HepG2 (cell line): ENCODE results near the gene MRS2. TPM values are rescaled to one million over a fixed set of nuclear protein-coding genes. Genes with fewer than 3 reads are reported as not detected.

Experiments
- BHLHE40 ChIP-seq: IDR thresholded peaks from 2 replicates; pipeline ENCODE4 v1.6.1; 2011; ENCODE audit warnings: low read length, improper control_type of control experiment
- CBFB ChIP-seq: sonication (generic); formaldehyde crosslinking; IDR thresholded peaks from 2 replicates; pipeline ENCODE4 v1.4.0; 2020; ENCODE audit warnings: missing genetic modification reagents
- CBX2 ChIP-seq, 2 experiments: fragments of 200-600 bp in 1 of 2; sonication (generic); formaldehyde crosslinking in 1 of 2; IDR thresholded peaks; 2 replicates each; pipeline versions ENCODE4 v1.7.0 to v1.8.1; 2018 to 2022; ENCODE audit warnings: low read depth in 2 of 2, low read length in 1 of 2, mild to moderate bottlenecking in 1 of 2, missing genetic modification reagents in 1 of 2
- FOXK2 ChIP-seq: fragments of 450-650 bp; IDR thresholded peaks from 2 replicates; pipeline ENCODE4 v1.6.1; 2016
- HCFC1 ChIP-seq: fragments of 150-350 bp; IDR thresholded peaks from 2 replicates; pipeline ENCODE4 v1.6.1; 2014; ENCODE audit warnings: low read depth, low read length
- YY1 ChIP-seq: IDR thresholded peaks from 2 replicates; pipeline ENCODE4 v1.6.1; 2011; ENCODE audit warnings: low read length, low read depth, moderate library complexity, mild to moderate bottlenecking; ENCODE audit not compliant: insufficient read depth, insufficient replicate concordance
- ZNF282 ChIP-seq: fragments of 450-650 bp; IDR thresholded peaks from 2 replicates; pipeline ENCODE4 v1.6.1; 2018; ENCODE audit not compliant: partially characterized antibody
- polyA plus RNA-seq, 8 experiments: library from polyadenylated mRNA; depleted of rRNA in 3 of 8; stranded (reverse) in 7 of 8; unstranded in 1 of 8; fragments of >200 nt; fragmentation: Illumina TruSeq in 4 of 8; extraction: Trizol in 4 of 8; gene quantifications; 2 replicates each; pipeline versions ENCODE4 v1.2.1 to v1.2.3, GENCODE V29; 2011 to 2016; ENCODE audit warnings: low read depth in 4 of 8, missing spikeins in 1 of 8, mixed read lengths in 1 of 8; ENCODE audit not compliant: insufficient read depth in 1 of 8
- total RNA-seq, 5 experiments: library from RNA; depleted of rRNA; stranded (reverse); fragments of >200 nt; fragmentation: Illumina TruSeq; extraction: Trizol; gene quantifications; 2 replicates each; pipeline ENCODE4 v1.2.3, GENCODE V29; 2016; ENCODE audit warnings: low read depth in 1 of 5
- TF ChIP-seq, protein P1 (sequence below): sonication (generic); formaldehyde crosslinking; IDR thresholded peaks from 2 replicates; pipeline ENCODE4 v1.4.0; 2020; ENCODE audit warnings: missing genetic modification reagents
- TF ChIP-seq, protein P2 (sequence below): sonication (generic); formaldehyde crosslinking; IDR thresholded peaks from 2 replicates; pipeline ENCODE4 v1.4.0; 2020; ENCODE audit warnings: low read depth, missing genetic modification reagents
- TF ChIP-seq, protein P3 (sequence below): sonication (generic); formaldehyde crosslinking; IDR thresholded peaks from 2 replicates; pipeline ENCODE4 v1.4.0; 2020; ENCODE audit warnings: mild to moderate bottlenecking, low read depth, missing genetic modification reagents
- TF ChIP-seq, protein P4 (sequence below), 2 experiments: fragments of 450-650 bp in 1 of 2; sonication (generic) in 1 of 2; formaldehyde crosslinking; IDR thresholded peaks; 2 replicates each; pipeline versions ENCODE4 v1.5.0 to v1.8.0; 2020 to 2022; ENCODE audit warnings: mild to moderate bottlenecking in 1 of 2, missing genetic modification reagents in 1 of 2
- TF ChIP-seq, protein P5 (sequence below): sonication (generic); formaldehyde crosslinking; IDR thresholded peaks from 2 replicates; pipeline ENCODE4 v1.5.1; 2020; ENCODE audit warnings: missing genetic modification reagents, mild to moderate bottlenecking, borderline replicate concordance
- TF ChIP-seq, protein P6 (sequence below): sonication (generic); formaldehyde crosslinking; conservative IDR thresholded peaks from 2 replicates; pipeline ENCODE4 v1.8.0; 2022; ENCODE audit warnings: low read depth, missing genetic modification reagents
- TF ChIP-seq, protein P7 (sequence below): sonication (generic); formaldehyde crosslinking; IDR thresholded peaks from 2 replicates; pipeline ENCODE4 v1.4.0; 2020; ENCODE audit warnings: missing genetic modification reagents

Gene MRS2
- total and polyA plus RNA-seq, 2 of the 13 experiments (the other 11 are each of a cell fraction or from before 2014, with no cell fraction given) = 31.1 to 83.8 TPM

DNA sequence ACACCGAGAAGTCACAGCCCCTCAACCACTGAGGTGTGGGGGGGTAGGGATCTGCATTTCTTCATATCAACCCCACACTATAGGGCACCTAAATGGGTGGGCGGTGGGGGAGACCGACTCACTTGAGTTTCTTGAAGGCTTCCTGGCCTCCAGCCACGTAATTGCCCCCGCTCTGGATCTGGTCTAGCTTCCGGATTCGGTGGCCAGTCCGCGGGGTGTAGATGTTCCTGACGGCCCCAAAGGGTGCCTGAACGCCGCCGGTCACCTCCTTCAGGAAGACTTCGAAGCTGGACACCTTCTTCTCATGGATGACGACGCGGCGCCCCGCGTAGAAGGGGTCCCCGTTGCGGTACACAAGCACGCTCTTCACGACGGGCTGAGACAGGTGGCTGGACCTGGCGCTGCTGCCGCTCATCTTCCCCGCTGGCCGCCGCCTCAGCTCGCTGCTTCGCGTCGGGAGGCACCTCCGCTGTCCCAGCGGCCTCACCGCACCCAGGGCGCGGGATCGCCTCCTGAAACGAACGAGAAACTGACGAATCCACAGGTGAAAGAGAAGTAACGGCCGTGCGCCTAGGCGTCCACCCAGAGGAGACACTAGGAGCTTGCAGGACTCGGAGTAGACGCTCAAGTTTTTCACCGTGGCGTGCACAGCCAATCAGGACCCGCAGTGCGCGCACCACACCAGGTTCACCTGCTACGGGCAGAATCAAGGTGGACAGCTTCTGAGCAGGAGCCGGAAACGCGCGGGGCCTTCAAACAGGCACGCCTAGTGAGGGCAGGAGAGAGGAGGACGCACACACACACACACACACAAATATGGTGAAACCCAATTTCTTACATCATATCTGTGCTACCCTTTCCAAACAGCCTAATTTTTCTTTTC lies 45.2 kb upstream of the MRS2 start, which contains the start of gene DCDC2 (continued):
- TF ChIP-seq HCFC1 (no peak), FOXK2 (no peak), CBFB (CRISPR knock-in tag) (peak; percentile 49; the same call in 1 of the 2 replicates), CBX2 (IDR thresholded peaks at IDR 0.05; ENCODE audit: low read depth, low read length) (no peak), CBX2 (CRISPR knock-in tag; IDR thresholded peaks at IDR 0.05; ENCODE audit: low read depth) (no peak; the same call in 1 of the 2 replicates), BHLHE40 (no peak), YY1 (no peak), ZNF282 (no peak)
- TF ChIP-seq, protein P1, sequence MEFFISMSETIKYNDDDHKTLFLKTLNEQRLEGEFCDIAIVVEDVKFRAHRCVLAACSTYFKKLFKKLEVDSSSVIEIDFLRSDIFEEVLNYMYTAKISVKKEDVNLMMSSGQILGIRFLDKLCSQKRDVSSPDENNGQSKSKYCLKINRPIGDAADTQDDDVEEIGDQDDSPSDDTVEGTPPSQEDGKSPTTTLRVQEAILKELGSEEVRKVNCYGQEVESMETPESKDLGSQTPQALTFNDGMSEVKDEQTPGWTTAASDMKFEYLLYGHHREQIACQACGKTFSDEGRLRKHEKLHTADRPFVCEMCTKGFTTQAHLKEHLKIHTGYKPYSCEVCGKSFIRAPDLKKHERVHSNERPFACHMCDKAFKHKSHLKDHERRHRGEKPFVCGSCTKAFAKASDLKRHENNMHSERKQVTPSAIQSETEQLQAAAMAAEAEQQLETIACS (CRISPR knock-in tag) = no peak; the same call in 1 of the 2 replicates
- TF ChIP-seq, protein P2, sequence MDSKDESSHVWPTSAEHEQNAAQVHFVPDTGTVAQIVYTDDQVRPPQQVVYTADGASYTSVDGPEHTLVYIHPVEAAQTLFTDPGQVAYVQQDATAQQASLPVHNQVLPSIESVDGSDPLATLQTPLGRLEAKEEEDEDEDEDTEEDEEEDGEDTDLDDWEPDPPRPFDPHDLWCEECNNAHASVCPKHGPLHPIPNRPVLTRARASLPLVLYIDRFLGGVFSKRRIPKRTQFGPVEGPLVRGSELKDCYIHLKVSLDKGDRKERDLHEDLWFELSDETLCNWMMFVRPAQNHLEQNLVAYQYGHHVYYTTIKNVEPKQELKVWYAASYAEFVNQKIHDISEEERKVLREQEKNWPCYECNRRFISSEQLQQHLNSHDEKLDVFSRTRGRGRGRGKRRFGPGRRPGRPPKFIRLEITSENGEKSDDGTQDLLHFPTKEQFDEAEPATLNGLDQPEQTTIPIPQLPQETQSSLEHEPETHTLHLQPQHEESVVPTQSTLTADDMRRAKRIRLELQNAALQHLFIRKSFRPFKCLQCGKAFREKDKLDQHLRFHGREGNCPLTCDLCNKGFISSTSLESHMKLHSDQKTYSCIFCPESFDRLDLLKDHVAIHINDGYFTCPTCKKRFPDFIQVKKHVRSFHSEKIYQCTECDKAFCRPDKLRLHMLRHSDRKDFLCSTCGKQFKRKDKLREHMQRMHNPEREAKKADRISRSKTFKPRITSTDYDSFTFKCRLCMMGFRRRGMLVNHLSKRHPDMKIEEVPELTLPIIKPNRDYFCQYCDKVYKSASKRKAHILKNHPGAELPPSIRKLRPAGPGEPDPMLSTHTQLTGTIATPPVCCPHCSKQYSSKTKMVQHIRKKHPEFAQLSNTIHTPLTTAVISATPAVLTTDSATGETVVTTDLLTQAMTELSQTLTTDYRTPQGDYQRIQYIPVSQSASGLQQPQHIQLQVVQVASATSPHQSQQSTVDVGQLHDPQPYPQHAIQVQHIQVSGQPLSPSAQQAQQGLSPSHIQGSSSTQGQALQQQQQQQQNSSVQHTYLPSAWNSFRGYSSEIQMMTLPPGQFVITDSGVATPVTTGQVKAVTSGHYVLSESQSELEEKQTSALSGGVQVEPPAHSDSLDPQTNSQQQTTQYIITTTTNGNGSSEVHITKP = no peak
- TF ChIP-seq, protein P3, sequence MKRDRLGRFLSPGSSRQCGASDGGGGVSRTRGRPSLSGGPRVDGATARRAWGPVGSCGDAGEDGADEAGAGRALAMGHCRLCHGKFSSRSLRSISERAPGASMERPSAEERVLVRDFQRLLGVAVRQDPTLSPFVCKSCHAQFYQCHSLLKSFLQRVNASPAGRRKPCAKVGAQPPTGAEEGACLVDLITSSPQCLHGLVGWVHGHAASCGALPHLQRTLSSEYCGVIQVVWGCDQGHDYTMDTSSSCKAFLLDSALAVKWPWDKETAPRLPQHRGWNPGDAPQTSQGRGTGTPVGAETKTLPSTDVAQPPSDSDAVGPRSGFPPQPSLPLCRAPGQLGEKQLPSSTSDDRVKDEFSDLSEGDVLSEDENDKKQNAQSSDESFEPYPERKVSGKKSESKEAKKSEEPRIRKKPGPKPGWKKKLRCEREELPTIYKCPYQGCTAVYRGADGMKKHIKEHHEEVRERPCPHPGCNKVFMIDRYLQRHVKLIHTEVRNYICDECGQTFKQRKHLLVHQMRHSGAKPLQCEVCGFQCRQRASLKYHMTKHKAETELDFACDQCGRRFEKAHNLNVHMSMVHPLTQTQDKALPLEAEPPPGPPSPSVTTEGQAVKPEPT (CRISPR knock-in tag) = peak; percentile 87; the same call in 1 of the 2 replicates
- TF ChIP-seq, protein P4, sequence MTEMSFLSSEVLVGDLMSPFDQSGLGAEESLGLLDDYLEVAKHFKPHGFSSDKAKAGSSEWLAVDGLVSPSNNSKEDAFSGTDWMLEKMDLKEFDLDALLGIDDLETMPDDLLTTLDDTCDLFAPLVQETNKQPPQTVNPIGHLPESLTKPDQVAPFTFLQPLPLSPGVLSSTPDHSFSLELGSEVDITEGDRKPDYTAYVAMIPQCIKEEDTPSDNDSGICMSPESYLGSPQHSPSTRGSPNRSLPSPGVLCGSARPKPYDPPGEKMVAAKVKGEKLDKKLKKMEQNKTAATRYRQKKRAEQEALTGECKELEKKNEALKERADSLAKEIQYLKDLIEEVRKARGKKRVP (CRISPR knock-in tag; IDR thresholded peaks at IDR 0.05) = peak in 1 of 2 experiments; percentile 89; a peak in 2 of 4 replicates
- TF ChIP-seq, protein P5, sequence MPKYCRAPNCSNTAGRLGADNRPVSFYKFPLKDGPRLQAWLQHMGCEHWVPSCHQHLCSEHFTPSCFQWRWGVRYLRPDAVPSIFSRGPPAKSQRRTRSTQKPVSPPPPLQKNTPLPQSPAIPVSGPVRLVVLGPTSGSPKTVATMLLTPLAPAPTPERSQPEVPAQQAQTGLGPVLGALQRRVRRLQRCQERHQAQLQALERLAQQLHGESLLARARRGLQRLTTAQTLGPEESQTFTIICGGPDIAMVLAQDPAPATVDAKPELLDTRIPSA = no peak
- TF ChIP-seq, protein P6, sequence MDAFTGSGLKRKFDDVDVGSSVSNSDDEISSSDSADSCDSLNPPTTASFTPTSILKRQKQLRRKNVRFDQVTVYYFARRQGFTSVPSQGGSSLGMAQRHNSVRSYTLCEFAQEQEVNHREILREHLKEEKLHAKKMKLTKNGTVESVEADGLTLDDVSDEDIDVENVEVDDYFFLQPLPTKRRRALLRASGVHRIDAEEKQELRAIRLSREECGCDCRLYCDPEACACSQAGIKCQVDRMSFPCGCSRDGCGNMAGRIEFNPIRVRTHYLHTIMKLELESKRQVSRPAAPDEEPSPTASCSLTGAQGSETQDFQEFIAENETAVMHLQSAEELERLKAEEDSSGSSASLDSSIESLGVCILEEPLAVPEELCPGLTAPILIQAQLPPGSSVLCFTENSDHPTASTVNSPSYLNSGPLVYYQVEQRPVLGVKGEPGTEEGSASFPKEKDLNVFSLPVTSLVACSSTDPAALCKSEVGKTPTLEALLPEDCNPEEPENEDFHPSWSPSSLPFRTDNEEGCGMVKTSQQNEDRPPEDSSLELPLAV (CRISPR knock-in tag) = no peak
- TF ChIP-seq, protein P7, sequence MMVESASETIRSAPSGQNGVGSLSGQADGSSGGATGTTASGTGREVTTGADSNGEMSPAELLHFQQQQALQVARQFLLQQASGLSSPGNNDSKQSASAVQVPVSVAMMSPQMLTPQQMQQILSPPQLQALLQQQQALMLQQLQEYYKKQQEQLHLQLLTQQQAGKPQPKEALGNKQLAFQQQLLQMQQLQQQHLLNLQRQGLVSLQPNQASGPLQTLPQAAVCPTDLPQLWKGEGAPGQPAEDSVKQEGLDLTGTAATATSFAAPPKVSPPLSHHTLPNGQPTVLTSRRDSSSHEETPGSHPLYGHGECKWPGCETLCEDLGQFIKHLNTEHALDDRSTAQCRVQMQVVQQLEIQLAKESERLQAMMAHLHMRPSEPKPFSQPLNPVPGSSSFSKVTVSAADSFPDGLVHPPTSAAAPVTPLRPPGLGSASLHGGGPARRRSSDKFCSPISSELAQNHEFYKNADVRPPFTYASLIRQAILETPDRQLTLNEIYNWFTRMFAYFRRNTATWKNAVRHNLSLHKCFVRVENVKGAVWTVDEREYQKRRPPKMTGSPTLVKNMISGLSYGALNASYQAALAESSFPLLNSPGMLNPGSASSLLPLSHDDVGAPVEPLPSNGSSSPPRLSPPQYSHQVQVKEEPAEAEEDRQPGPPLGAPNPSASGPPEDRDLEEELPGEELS (CRISPR knock-in tag) = peak; percentile 53; the same call in 1 of the 2 replicates
